HFFc6 (cell line): Measurements from ENCODE around the gene PDZD2. TPM values are rescaled to one million over a fixed set of nuclear protein-coding genes. Genes with fewer than 3 reads are reported as not detected.

Experiments used
- DNase-seq: peaks from one replicate; pipeline ENCODE4 v3.0.0-alpha.2; 2018
- H3K27ac Mint-ChIP-seq: 2 replicates; pipeline ENCODE4 v1.8.0; 2020; ENCODE audit warnings: mild to moderate bottlenecking, mixed read lengths
- H3K27me3 Mint-ChIP-seq: 2 replicates; pipeline ENCODE4 v1.8.0; 2021; ENCODE audit warnings: mild to moderate bottlenecking, moderate library complexity, mixed read lengths; ENCODE audit not compliant: insufficient read depth
- H3K36me3 Mint-ChIP-seq: 2 replicates; pipeline ENCODE4 v1.8.0; 2021; ENCODE audit warnings: low read depth, mixed read lengths
- H3K4me1 Mint-ChIP-seq: 2 replicates; pipeline ENCODE4 v1.8.0; 2020; ENCODE audit warnings: low read depth, mixed read lengths
- H3K4me3 Mint-ChIP-seq: 2 replicates; pipeline ENCODE4 v1.8.0; 2020; ENCODE audit warnings: mild to moderate bottlenecking, moderate library complexity, mixed read lengths
- H3K9me3 Mint-ChIP-seq: 2 replicates; pipeline ENCODE4 v1.8.0; 2020; ENCODE audit warnings: mild to moderate bottlenecking, mixed read lengths
- CTCF ChIP-seq: fragments of 200-600 bp; sonication (generic); IDR thresholded peaks from 2 replicates; pipeline ENCODE4 v1.5.0; 2021; ENCODE audit warnings: antibody characterized with exemption, mild to moderate bottlenecking
- total RNA-seq, 6 experiments: library from RNA; stranded (reverse); fragmentation: NEBNext Ultra II Directional; extraction: Animal tissue kit (Norgen Biotek cat#: 25700); gene quantifications; 2 replicates in 1 of 6; 3 replicates in 5 of 6; pipeline ENCODE4 v1.2.3, GENCODE V29; 2021

PDZD2 gene
- total RNA-seq, 6 experiments from 2014 or later = 0.02 to 0.12 (median 0.09) TPM

GRCh38 chr5:32020946-32021345 lies 382.0 kb downstream of the PDZD2 start:
- peaks cover 11% of the 10 kb centered on the region for H3K27me3 Mint-ChIP-seq
- H3K36me3 Mint-ChIP-seq = no peaks in the 10 kb centered on the region
- no peak overlapping the region for H3K27ac Mint-ChIP-seq
- DNase-seq = no peak
- no peaks in the 10 kb centered on the region for H3K9me3 Mint-ChIP-seq
- H3K4me1 Mint-ChIP-seq = peaks cover 20% of the 10 kb centered on the region
- no peak for TF ChIP-seq CTCF
- no peak overlapping the region for H3K4me3 Mint-ChIP-seq

GRCh38 chr5:32021771-32022170 lies 382.8 kb downstream of the PDZD2 start:
- no peak for DNase-seq
- H3K9me3 Mint-ChIP-seq = no peaks in the 10 kb centered on the region
- TF ChIP-seq CTCF = no peak
- no peak overlapping the region for H3K4me3 Mint-ChIP-seq
- H3K27me3 Mint-ChIP-seq = peaks cover 11% of the 10 kb centered on the region
- no peaks in the 10 kb centered on the region for H3K36me3 Mint-ChIP-seq
- no peak overlapping the region for H3K27ac Mint-ChIP-seq
- H3K4me1 Mint-ChIP-seq = peaks cover 27% of the 10 kb centered on the region

GRCh38 chr5:32022638-32023037 lies 383.7 kb downstream of the PDZD2 start:
- H3K36me3 Mint-ChIP-seq = no peaks in the 10 kb centered on the region
- H3K4me1 Mint-ChIP-seq = peaks cover 32% of the 10 kb centered on the region
- no peak for DNase-seq
- H3K27ac Mint-ChIP-seq = no peak overlapping the region
- no peak overlapping the region for H3K4me3 Mint-ChIP-seq
- no peaks in the 10 kb centered on the region for H3K9me3 Mint-ChIP-seq
- H3K27me3 Mint-ChIP-seq = peaks cover 11% of the 10 kb centered on the region
- TF ChIP-seq CTCF = no peak

- no peak overlapping the region for H3K4me3 Mint-ChIP-seq
- peaks cover 33% of the 10 kb centered on the region for H3K4me1 Mint-ChIP-seq
- no peaks in the 10 kb centered on the region for H3K36me3 Mint-ChIP-seq
- DNase-seq = no peak
- no peak overlapping the region for H3K27ac Mint-ChIP-seq
- H3K9me3 Mint-ChIP-seq = no peaks in the 10 kb centered on the region
- TF ChIP-seq CTCF = no peak
- peaks cover 8% of the 10 kb centered on the region for H3K27me3 Mint-ChIP-seq
Observed at GRCh38 chr5:32023816-32024215, 384.9 kb downstream of the PDZD2 start.

- no peaks in the 10 kb centered on the region for H3K36me3 Mint-ChIP-seq
- no peak overlapping the region for H3K27ac Mint-ChIP-seq
- no peak for TF ChIP-seq CTCF
Observed at GRCh38 chr5:32024751-32025150, 385.8 kb downstream of the PDZD2 start.

More at GRCh38 chr5:32024751-32025150, 385.8 kb downstream of the PDZD2 start:
- Mint-ChIP-seq H3K9me3 (no peaks in the 10 kb centered on the region), H3K4me3 (no peak overlapping the region), H3K4me1 (peaks cover 43% of the 10 kb centered on the region), H3K27me3 (peaks cover 6% of the 10 kb centered on the region)
- DNase-seq = no peak
